Liver (tissue), 3 donors: ENCODE measurements around the gene RNU7-1.

Source experiments
- EGR1 ChIP-seq, 2 donors: IDR thresholded peaks; 2 replicates each; pipeline ENCODE4 v1.6.1; 2016 to 2018; ENCODE audit warnings: antibody characterized with exemption in 2 of 2, low read depth in 2 of 2
- GABPA ChIP-seq, 2 donors: IDR thresholded peaks in 1 of 2; conservative IDR thresholded peaks in 1 of 2; 2 replicates each; pipeline ENCODE4 v1.6.1; 2016; ENCODE audit warnings: antibody characterized with exemption in 2 of 2, mild to moderate bottlenecking in 1 of 2, moderate library complexity in 1 of 2
- JUND ChIP-seq, 2 donors: IDR thresholded peaks; 2 replicates each; pipeline ENCODE4 v1.6.1; 2016; ENCODE audit warnings: antibody characterized with exemption in 2 of 2
- RAD21 ChIP-seq, 2 donors: IDR thresholded peaks; 2 replicates each; pipeline ENCODE4 v1.6.1; 2016; ENCODE audit warnings: antibody characterized with exemption in 2 of 2, mild to moderate bottlenecking in 2 of 2
- RXRA ChIP-seq, 2 donors: IDR thresholded peaks; 2 replicates each; pipeline ENCODE4 v1.6.1; 2017 to 2018; ENCODE audit warnings: antibody characterized with exemption in 2 of 2, mild to moderate bottlenecking in 1 of 2
- YY1 ChIP-seq: IDR thresholded peaks from 2 replicates; pipeline ENCODE4 v1.6.1; 2016; ENCODE audit warnings: antibody characterized with exemption, mild to moderate bottlenecking
- TF ChIP-seq, protein P1 (sequence below): fragments of 150-350 bp; IDR thresholded peaks from 2 replicates; pipeline ENCODE4 v1.5.1; 2017; ENCODE audit warnings: improper control_type of control experiment, low read depth, low read length; ENCODE audit not compliant: missing input control
- TF ChIP-seq, protein P2 (sequence below): IDR thresholded peaks from 2 replicates; pipeline ENCODE4 v1.6.1; 2016; ENCODE audit warnings: antibody characterized with exemption
- TF ChIP-seq, protein P3 (sequence below): IDR thresholded peaks from 2 replicates; pipeline ENCODE4 v1.6.1; 2016; ENCODE audit warnings: antibody characterized with exemption, mild to moderate bottlenecking
- donor health status: healthy.
- donor health status: healthy.

DNA sequence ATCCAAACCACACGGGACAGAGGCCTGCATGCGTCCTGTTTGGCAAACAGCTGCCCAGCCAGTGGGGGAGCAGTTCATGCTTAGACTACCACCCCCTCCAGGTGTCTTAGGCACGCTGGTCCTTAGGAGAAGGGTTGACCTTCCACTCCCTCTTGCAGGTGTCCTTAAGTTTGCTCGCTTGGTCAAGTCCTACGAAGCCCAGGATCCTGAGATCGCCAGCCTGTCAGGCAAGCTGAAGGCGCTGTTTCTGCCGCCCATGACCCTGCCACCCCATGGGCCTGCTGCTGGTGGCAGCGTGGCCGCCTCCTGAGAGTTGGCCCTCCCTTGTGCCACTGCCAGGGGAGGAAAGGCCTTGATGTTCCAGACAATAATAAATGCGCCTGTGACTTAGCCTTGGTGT lies 2.0 kb downstream of the RNU7-1 start:
- TF ChIP-seq, protein P1, sequence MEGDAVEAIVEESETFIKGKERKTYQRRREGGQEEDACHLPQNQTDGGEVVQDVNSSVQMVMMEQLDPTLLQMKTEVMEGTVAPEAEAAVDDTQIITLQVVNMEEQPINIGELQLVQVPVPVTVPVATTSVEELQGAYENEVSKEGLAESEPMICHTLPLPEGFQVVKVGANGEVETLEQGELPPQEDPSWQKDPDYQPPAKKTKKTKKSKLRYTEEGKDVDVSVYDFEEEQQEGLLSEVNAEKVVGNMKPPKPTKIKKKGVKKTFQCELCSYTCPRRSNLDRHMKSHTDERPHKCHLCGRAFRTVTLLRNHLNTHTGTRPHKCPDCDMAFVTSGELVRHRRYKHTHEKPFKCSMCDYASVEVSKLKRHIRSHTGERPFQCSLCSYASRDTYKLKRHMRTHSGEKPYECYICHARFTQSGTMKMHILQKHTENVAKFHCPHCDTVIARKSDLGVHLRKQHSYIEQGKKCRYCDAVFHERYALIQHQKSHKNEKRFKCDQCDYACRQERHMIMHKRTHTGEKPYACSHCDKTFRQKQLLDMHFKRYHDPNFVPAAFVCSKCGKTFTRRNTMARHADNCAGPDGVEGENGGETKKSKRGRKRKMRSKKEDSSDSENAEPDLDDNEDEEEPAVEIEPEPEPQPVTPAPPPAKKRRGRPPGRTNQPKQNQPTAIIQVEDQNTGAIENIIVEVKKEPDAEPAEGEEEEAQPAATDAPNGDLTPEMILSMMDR, result no peak
- no peak for TF ChIP-seq GABPA (IDR thresholded peaks at IDR 0.05 in 1 of 2, conservative IDR thresholded peaks at IDR 0.05 in 1 of 2)
- TF ChIP-seq JUND (IDR thresholded peaks at IDR 0.05), result no peak
- no peak for TF ChIP-seq YY1
- TF ChIP-seq, protein P2, sequence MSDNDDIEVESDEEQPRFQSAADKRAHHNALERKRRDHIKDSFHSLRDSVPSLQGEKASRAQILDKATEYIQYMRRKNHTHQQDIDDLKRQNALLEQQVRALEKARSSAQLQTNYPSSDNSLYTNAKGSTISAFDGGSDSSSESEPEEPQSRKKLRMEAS, result no peak
- TF ChIP-seq RAD21 (IDR thresholded peaks at IDR 0.05), result no peak
- TF ChIP-seq EGR1 (IDR thresholded peaks at IDR 0.05; ENCODE audit: low read depth in 2 of 2), result no peak
- TF ChIP-seq, protein P3, sequence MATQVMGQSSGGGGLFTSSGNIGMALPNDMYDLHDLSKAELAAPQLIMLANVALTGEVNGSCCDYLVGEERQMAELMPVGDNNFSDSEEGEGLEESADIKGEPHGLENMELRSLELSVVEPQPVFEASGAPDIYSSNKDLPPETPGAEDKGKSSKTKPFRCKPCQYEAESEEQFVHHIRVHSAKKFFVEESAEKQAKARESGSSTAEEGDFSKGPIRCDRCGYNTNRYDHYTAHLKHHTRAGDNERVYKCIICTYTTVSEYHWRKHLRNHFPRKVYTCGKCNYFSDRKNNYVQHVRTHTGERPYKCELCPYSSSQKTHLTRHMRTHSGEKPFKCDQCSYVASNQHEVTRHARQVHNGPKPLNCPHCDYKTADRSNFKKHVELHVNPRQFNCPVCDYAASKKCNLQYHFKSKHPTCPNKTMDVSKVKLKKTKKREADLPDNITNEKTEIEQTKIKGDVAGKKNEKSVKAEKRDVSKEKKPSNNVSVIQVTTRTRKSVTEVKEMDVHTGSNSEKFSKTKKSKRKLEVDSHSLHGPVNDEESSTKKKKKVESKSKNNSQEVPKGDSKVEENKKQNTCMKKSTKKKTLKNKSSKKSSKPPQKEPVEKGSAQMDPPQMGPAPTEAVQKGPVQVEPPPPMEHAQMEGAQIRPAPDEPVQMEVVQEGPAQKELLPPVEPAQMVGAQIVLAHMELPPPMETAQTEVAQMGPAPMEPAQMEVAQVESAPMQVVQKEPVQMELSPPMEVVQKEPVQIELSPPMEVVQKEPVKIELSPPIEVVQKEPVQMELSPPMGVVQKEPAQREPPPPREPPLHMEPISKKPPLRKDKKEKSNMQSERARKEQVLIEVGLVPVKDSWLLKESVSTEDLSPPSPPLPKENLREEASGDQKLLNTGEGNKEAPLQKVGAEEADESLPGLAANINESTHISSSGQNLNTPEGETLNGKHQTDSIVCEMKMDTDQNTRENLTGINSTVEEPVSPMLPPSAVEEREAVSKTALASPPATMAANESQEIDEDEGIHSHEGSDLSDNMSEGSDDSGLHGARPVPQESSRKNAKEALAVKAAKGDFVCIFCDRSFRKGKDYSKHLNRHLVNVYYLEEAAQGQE, result no peak
- TF ChIP-seq RXRA (IDR thresholded peaks at IDR 0.05), result no peak
